Right lung (tissue), 5 donors: Measurements from ENCODE around the gene ITIH4. TPM values are rescaled to one million over a fixed set of nuclear protein-coding genes. Genes with fewer than 3 reads are reported as not detected.

Experiments used
- DNase-seq, 2 donors: peaks; one replicate each; pipeline ENCODE4 v3.0.0-alpha.2; 2013
- polyA plus RNA-seq, 5 donors: library from polyadenylated mRNA; unstranded; fragments of 120-200 nt; gene quantifications; one replicate each; pipeline versions ENCODE4 v1.2.1 to v1.2.3, GENCODE V29; 2013; ENCODE audit warnings: inconsistent platforms in 1 of 5, low replicate concordance in 1 of 5; ENCODE audit not compliant: insufficient read length in 5 of 5, insufficient read depth in 1 of 5

Gene ITIH4
- polyA plus RNA-seq, 5 donors: 8.6 to 12.6 (median 11.1) TPM

DNA sequence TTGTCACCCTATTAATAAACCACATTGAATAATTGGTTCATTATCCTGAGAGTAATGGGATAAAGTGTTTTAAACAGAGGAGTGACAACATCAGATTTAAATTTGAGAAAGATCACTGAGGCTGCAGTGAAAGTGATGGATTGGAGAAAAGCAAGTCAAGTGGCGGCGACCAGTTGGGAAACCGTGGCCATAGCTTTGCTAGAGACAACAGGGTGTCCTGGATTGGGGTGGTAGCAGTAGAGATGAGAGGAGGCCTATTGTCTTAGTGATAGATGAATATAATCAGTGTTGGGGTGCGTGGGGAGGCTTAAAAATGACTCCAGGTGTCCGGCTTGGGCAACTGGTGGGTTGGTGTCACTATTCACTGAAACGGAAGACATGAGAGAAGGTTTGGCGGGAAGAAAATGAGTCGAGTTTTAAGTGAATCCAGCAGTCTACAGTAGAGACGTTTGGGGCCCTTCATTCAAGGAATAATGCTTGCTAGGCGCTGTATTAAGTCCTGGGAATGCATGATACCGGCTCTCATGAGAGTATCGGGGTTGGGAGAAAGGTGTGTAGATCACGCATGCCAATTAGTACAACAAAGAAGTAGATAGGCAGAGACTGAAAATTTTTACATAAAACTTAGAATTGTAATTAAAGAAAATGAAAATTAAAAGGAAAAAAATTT, 60.6 kb downstream of the ITIH4 start:
- no peak for DNase-seq

DNA sequence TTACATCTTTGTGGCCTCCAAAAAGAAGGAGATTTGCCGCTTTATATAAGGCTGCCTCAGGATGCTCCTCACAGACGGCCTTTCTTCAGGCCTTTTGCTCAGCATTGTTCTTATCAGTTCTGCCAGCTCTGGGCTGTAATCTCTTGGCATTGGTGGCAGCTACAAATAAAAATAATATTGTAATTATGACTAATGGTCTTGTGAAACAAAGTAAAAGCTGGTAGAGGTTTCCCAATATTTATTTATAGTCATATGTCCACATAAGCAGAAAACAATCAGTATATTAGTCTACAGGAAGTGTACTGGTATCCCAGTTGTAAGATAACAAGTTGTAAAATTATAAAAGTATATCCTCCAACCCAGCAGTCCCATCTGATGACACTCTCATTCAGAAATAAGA, 67.0 kb downstream of the ITIH4 start:
- DNase-seq: no peak

Other genes with a start within 250 kb of the ITIH4 start
- gene PBRM1, start 144.8 kb downstream of the ITIH4 start, polyA plus RNA-seq: 10 to 100 TPM; 42.9 to 78.6 (median 65.2) TPM
- gene GNL3, start 144.6 kb downstream of the ITIH4 start, polyA plus RNA-seq: 100 to 1,000 TPM; 100 to 124 (median 107) TPM
- gene GLT8D1, start 124.9 kb downstream of the ITIH4 start, polyA plus RNA-seq: 100 to 1,000 TPM; 104 to 121 (median 119) TPM
- gene SPCS1, start 124.6 kb downstream of the ITIH4 start, polyA plus RNA-seq: 100 to 1,000 TPM; 113 to 138 (median 123) TPM
- gene NEK4, start 59.7 kb downstream of the ITIH4 start, polyA plus RNA-seq: 10 to 100 TPM; 20.7 to 30.7 (median 27.2) TPM
- gene ITIH1, start 53.1 kb downstream of the ITIH4 start, polyA plus RNA-seq: 1 to 10 TPM in 1 of 5 donors, under 1 TPM in 1, not detected in 3; 0.15 to 6.0 TPM
- 1 to 10 TPM; 2.3 to 6.3 (median 3.8) TPM for gene ITIH3, start 35.9 kb downstream of the ITIH4 start, polyA plus RNA-seq
- 1 to 10 TPM in 3 of 5 donors, under 1 TPM in 2; 0.53 to 4.8 (median 1.5) TPM for gene MUSTN1, start 4.3 kb upstream of the ITIH4 start, polyA plus RNA-seq
- gene STIMATE, start 66.9 kb upstream of the ITIH4 start, polyA plus RNA-seq: 10 to 100 TPM; 13.4 to 18.6 (median 16.0) TPM
- 10 to 100 TPM in 1 of 5 donors, 1 to 10 TPM in 4; 7.4 to 10.9 (median 7.9) TPM for gene SFMBT1, start 215.4 kb upstream of the ITIH4 start, polyA plus RNA-seq